Testis (tissue), 2 donors: ENCODE measurements around the gene COMP.

Experiments used
- POLR2A ChIP-seq: fragments of 450-650 bp; IDR thresholded peaks from one replicate; pipeline ENCODE4 v1.6.1; 2017; ENCODE audit warnings: antibody characterized with exemption, mild to moderate bottlenecking, moderate library complexity
- TF ChIP-seq, protein P1 (sequence below), 3 experiments: fragments of 450-650 bp in 2 of 3; fragments of 200-600 bp in 1 of 3; sonication (generic) in 1 of 3; IDR thresholded peaks; one replicate each; pipeline ENCODE4 v1.5.1; 2016 to 2019; ENCODE audit warnings: antibody characterized with exemption in 3 of 3, mild to moderate bottlenecking in 2 of 3, moderate library complexity in 1 of 3

DNA sequence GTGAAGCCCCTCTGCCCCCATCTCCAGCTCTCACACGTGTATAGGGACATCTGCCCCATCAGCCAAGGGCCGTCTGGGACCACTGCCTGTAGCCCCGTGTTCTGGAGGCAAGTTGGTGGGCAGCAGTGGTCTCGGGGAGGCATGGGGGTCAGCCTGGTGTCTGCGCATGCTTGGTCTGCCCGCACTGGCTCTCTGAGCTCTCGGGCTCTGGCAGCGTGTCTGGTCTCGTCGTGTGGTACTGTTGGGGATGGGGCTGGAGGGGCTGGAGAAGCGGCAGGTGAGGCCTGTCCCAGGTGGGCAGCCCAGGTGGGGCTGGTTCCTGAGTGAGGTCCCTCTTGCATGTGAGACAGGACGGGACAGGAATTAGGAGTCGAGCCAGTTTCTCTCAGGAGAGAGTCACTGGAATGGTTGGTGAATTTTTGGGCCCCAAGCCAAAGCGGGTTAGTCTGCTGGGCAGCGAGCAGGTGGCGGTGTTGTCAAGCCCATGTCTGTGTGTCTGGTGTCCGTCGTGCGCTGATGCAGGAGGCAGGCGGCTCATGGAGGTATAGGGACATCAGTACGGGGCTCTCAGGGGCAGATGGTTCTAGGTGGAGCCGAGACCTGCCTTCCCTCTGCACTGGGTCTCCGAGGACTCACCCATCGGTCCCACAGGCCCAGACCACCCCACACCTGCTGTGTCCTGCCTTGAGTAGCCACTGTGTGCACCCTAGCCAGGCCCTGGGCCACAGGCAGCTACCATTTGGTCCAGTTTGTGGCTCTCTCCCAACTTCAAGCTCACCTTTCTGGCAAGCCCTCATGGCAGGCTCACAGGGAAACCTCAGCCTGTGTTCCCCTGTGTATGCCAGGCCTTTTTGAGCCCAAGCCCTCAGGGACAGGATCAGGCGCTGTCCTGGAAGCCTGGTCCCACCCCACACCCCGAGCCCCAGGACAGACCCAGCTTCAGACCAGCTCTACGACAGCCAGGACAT, 18.2 kb downstream of the COMP start:
- TF ChIP-seq, protein P1, sequence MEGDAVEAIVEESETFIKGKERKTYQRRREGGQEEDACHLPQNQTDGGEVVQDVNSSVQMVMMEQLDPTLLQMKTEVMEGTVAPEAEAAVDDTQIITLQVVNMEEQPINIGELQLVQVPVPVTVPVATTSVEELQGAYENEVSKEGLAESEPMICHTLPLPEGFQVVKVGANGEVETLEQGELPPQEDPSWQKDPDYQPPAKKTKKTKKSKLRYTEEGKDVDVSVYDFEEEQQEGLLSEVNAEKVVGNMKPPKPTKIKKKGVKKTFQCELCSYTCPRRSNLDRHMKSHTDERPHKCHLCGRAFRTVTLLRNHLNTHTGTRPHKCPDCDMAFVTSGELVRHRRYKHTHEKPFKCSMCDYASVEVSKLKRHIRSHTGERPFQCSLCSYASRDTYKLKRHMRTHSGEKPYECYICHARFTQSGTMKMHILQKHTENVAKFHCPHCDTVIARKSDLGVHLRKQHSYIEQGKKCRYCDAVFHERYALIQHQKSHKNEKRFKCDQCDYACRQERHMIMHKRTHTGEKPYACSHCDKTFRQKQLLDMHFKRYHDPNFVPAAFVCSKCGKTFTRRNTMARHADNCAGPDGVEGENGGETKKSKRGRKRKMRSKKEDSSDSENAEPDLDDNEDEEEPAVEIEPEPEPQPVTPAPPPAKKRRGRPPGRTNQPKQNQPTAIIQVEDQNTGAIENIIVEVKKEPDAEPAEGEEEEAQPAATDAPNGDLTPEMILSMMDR (IDR thresholded peaks at IDR 0.05): no peak
- no peak for TF ChIP-seq POLR2A
